ENCODE results near the gene PDZD8.

DNA sequence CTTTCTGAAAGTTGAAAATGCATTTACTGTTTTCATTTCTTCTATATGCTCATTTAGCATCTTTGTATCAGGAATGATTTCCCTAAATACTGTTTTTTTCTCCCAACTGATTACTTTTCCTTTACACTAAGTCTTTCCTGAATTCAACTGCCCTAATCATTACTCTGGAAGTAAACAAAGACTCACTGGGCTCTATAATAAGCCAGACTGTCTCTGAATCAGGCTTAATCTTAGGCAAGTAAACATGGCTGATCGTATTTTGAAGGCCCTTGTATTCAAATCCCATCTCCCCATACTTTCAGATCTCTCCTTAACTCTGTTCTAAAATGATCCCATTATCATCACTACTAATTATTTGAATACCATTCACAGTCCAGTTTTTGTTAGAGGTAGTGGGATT lies 61.6 kb downstream of the PDZD8 start:
- TF ChIP-seq, protein P1, sequence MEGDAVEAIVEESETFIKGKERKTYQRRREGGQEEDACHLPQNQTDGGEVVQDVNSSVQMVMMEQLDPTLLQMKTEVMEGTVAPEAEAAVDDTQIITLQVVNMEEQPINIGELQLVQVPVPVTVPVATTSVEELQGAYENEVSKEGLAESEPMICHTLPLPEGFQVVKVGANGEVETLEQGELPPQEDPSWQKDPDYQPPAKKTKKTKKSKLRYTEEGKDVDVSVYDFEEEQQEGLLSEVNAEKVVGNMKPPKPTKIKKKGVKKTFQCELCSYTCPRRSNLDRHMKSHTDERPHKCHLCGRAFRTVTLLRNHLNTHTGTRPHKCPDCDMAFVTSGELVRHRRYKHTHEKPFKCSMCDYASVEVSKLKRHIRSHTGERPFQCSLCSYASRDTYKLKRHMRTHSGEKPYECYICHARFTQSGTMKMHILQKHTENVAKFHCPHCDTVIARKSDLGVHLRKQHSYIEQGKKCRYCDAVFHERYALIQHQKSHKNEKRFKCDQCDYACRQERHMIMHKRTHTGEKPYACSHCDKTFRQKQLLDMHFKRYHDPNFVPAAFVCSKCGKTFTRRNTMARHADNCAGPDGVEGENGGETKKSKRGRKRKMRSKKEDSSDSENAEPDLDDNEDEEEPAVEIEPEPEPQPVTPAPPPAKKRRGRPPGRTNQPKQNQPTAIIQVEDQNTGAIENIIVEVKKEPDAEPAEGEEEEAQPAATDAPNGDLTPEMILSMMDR (IDR thresholded peaks at IDR 0.05): no peak
- TF ChIP-seq POLR2A (IDR thresholded peaks at IDR 0.05): no peak

All from adrenal gland (tissue), 5 donors.